NCI-H2171 treated with DMSO at 0.1 percent for 48 hours (cell line): Measurements from ENCODE around the gene PMEL.
"Not testable (repeated sequence)": the region's sequence is repeated elsewhere in the genome, so short reads cannot be mapped to it uniquely, and the experiment has no call there.

ENCODE experiments used
- DNase-seq: peaks from one replicate; lab custom pipeline; 2025; lab: John Stamatoyannopoulos, UW

Gene PMEL

GRCh38 chr12:55983232-55983842 is 17.5 kb upstream of the PMEL start:
- no peak for DNase-seq

- no peak for DNase-seq
Observed at GRCh38 chr12:55982319-55982936, 16.6 kb upstream of the PMEL start.

- DNase-seq: not testable (repeated sequence)
Observed at GRCh38 chr12:55981882-55982281, 16.0 kb upstream of the PMEL start.

- no peak for DNase-seq
Observed at GRCh38 chr12:55979069-55979468, 13.2 kb upstream of the PMEL start.

- DNase-seq: no peak
Observed at GRCh38 chr12:55978393-55978792, 12.6 kb upstream of the PMEL start.

- peak; percentile 33 for DNase-seq
Observed at GRCh38 chr12:55974308-55974730, 8.5 kb upstream of the PMEL start.

GRCh38 chr12:55973599-55974307 is 7.9 kb upstream of the PMEL start, which contains the start of gene RAB5B:
RAB5B (plus strand) TSS chr12:55974078; CDS start chr12:55986961, 12,883 bp downstream.
- DNase-seq: peak; percentile 100

GRCh38 chr12:55972911-55973598 is 7.2 kb upstream of the PMEL start:
- no peak for DNase-seq

GRCh38 chr12:55972456-55972855 is 6.6 kb upstream of the PMEL start:
- DNase-seq: no peak

- DNase-seq: no peak
Observed at GRCh38 chr12:55972042-55972441, 6.2 kb upstream of the PMEL start.

- DNase-seq: no peak
Observed at GRCh38 chr12:55970775-55971174, 4.9 kb upstream of the PMEL start.

- DNase-seq: no peak
Observed at GRCh38 chr12:55969356-55969755, 3.5 kb upstream of the PMEL start.

- DNase-seq: peak; percentile 72
Observed at GRCh38 chr12:55966408-55967281, 803 bp upstream of the PMEL start, which contains the start of gene CDK2. CDK2 (plus strand) TSS chr12:55966830; CDS start chr12:55967009, 179 bp downstream.

- DNase-seq: no peak
Observed at GRCh38 chr12:55965240-55965639, 602 bp downstream of the PMEL start.

- no peak for DNase-seq
Observed at GRCh38 chr12:55963760-55964159, 2.1 kb downstream of the PMEL start.

- DNase-seq: no peak
Observed at GRCh38 chr12:55957106-55957859, 8.6 kb downstream of the PMEL start.

GRCh38 chr12:55955800-55956508 is 9.9 kb downstream of the PMEL start:
- no peak for DNase-seq

GRCh38 chr12:55955344-55955743 is 10.5 kb downstream of the PMEL start:
- no peak for DNase-seq

- DNase-seq: no peak
Observed at GRCh38 chr12:55946553-55946952, 19.3 kb downstream of the PMEL start.

GRCh38 chr12:55942577-55943136 is 23.2 kb downstream of the PMEL start:
- no peak for DNase-seq
